Loucy (cell line): ENCODE results near the gene TARBP2.

Experiments used
- H2AFZ ChIP-seq: fragments of 200-600 bp; sonication (generic); 2 replicates; pipeline ENCODE4 v1.6.0; 2016; ENCODE audit warnings: antibody characterized with exemption, mild to moderate bottlenecking, low read length, moderate library complexity
- H3F3A ChIP-seq: fragments of 200-600 bp; 2 replicates; pipeline ENCODE4 v1.6.0; 2016; ENCODE audit warnings: antibody characterized with exemption, low read depth, mild to moderate bottlenecking
- H3K27me3 ChIP-seq: fragments of 200-600 bp; sonication (generic); 2 replicates; pipeline ENCODE4 v1.6.1; 2014; ENCODE audit warnings: low read length, mild to moderate bottlenecking; ENCODE audit not compliant: insufficient read depth, poor library complexity, severe bottlenecking
- H3K36me3 ChIP-seq: fragments of 200-600 bp; sonication (generic); 2 replicates; pipeline ENCODE4 v1.6.1; 2016; ENCODE audit warnings: low read length; ENCODE audit not compliant: insufficient read depth
- H3K4me1 ChIP-seq: fragments of 200-600 bp; sonication (generic); 2 replicates; pipeline ENCODE4 v1.5.1; 2014; ENCODE audit warnings: low read length, mild to moderate bottlenecking; ENCODE audit not compliant: insufficient read depth, poor library complexity, severe bottlenecking
- H3K4me2 ChIP-seq: fragments of 200-600 bp; sonication (generic); 2 replicates; pipeline ENCODE4 v1.6.0; 2014; ENCODE audit warnings: antibody characterized with exemption, low read length, low read depth, mild to moderate bottlenecking; ENCODE audit not compliant: poor library complexity, severe bottlenecking
- H3K4me3 ChIP-seq: fragments of 200-600 bp; sonication (generic); 2 replicates; pipeline ENCODE4 v1.5.1; 2014; ENCODE audit warnings: low read length, mild to moderate bottlenecking, mixed read lengths; ENCODE audit not compliant: poor library complexity, severe bottlenecking
- H3K79me2 ChIP-seq: fragments of 200-600 bp; sonication (generic); 2 replicates; pipeline ENCODE4 v1.6.1; 2014; ENCODE audit warnings: low read length; ENCODE audit not compliant: insufficient read depth
- H3K9ac ChIP-seq: fragments of 200-600 bp; sonication (generic); 2 replicates; pipeline ENCODE4 v1.6.0; 2014; ENCODE audit warnings: mild to moderate bottlenecking, low read depth, low read length, moderate library complexity; ENCODE audit not compliant: poor library complexity, severe bottlenecking
- H3K9me2 ChIP-seq: fragments of 200-600 bp; sonication (generic); replicated peaks from 2 replicates; pipeline ENCODE4 v1.6.1; 2016; ENCODE audit warnings: low read depth, low read length, mixed read lengths
- H3K9me3 ChIP-seq: fragments of 200-600 bp; sonication (generic); 2 replicates; pipeline ENCODE4 v1.6.1; 2014; ENCODE audit warnings: mild to moderate bottlenecking, antibody characterized with exemption, low read length, low read depth; ENCODE audit not compliant: insufficient read depth
- H4K20me1 ChIP-seq: fragments of 200-600 bp; sonication (generic); 2 replicates; pipeline ENCODE4 v1.6.0; 2014; ENCODE audit warnings: antibody characterized with exemption, low read length, mild to moderate bottlenecking; ENCODE audit not compliant: insufficient read depth, poor library complexity, severe bottlenecking
- EZH2phosphoT487 ChIP-seq: fragments of 200-600 bp; IDR thresholded peaks from 2 replicates; pipeline ENCODE4 v1.6.1; 2018; ENCODE audit warnings: antibody characterized with exemption, mild to moderate bottlenecking, moderate library complexity, borderline replicate concordance
- TF ChIP-seq, protein P1 (sequence below): fragments of 200-600 bp; sonication (generic); conservative IDR thresholded peaks from 2 replicates; pipeline ENCODE4 v1.5.1; 2014; ENCODE audit warnings: mild to moderate bottlenecking, antibody characterized with exemption, low read length

Gene TARBP2

DNA sequence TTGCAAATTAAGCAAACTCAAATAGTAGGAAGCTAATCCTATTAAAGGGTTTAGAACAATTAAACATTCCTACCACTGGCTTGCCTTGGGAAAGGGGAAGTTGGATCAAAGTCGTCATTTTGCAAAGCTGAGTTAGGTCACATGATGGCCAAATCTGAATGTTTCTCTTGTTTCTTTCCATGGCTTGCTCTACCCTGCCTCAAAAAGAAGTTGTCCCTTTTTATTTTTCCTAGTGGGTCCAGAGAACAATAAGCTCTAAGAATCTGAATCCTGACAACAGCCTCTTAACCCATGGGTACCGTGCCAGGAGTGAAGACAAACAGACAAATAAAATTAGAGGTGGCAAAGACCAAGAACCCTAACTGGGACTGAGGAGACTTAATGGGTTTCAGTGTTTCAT, 32.4 kb downstream of the TARBP2 start:
- Histone ChIP-seq H3K4me1 (no peaks in the 10 kb centered on the region), H2AFZ (no peak overlapping the region), H3K27me3 (no peaks in the 10 kb centered on the region), H3K36me3 (peaks cover 62% of the 10 kb centered on the region; the same call in 1 of the 2 replicates), H3F3A (no peaks in the 10 kb centered on the region), H3K4me3 (no peak overlapping the region), H3K9me2 (no peaks in the 10 kb centered on the region), H3K4me2 (no peak overlapping the region), H4K20me1 (no peaks in the 10 kb centered on the region), H3K79me2 (no peaks in the 10 kb centered on the region), H3K9me3 (no peaks in the 10 kb centered on the region), H3K9ac (no peak overlapping the region)
- no peak for TF ChIP-seq EZH2phosphoT487
- TF ChIP-seq, protein P1, sequence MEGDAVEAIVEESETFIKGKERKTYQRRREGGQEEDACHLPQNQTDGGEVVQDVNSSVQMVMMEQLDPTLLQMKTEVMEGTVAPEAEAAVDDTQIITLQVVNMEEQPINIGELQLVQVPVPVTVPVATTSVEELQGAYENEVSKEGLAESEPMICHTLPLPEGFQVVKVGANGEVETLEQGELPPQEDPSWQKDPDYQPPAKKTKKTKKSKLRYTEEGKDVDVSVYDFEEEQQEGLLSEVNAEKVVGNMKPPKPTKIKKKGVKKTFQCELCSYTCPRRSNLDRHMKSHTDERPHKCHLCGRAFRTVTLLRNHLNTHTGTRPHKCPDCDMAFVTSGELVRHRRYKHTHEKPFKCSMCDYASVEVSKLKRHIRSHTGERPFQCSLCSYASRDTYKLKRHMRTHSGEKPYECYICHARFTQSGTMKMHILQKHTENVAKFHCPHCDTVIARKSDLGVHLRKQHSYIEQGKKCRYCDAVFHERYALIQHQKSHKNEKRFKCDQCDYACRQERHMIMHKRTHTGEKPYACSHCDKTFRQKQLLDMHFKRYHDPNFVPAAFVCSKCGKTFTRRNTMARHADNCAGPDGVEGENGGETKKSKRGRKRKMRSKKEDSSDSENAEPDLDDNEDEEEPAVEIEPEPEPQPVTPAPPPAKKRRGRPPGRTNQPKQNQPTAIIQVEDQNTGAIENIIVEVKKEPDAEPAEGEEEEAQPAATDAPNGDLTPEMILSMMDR = no peak

DNA sequence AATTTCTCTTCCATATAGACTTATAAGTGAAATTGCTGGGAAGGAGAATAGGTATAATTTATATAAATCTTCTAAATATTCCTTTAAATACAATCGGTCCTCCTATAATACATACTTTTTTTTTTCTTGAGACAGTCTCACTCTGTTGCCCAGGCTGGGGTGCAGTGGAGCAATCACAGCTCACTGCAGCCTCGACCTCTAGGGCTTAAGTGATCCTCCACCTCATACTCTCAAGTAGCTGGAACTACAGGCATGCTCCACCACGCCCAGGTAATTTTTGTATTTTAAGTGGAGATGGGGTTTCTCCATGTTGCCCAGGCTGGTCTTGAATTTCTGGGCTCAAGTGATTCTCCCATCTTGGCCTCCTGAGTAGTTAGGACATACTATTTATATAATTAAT, 35.9 kb downstream of the TARBP2 start:
- Histone ChIP-seq H2AFZ (no peak overlapping the region), H3K79me2 (no peaks in the 10 kb centered on the region), H3K4me1 (no peaks in the 10 kb centered on the region), H3K36me3 (peaks cover 62% of the 10 kb centered on the region; the same call in 1 of the 2 replicates), H3F3A (no peaks in the 10 kb centered on the region), H3K9me3 (no peaks in the 10 kb centered on the region), H3K9me2 (no peaks in the 10 kb centered on the region), H3K4me3 (no peak overlapping the region), H3K9ac (no peak overlapping the region), H3K27me3 (no peaks in the 10 kb centered on the region), H4K20me1 (no peaks in the 10 kb centered on the region), H3K4me2 (no peak overlapping the region)
- TF ChIP-seq, protein P1 = no peak

DNA sequence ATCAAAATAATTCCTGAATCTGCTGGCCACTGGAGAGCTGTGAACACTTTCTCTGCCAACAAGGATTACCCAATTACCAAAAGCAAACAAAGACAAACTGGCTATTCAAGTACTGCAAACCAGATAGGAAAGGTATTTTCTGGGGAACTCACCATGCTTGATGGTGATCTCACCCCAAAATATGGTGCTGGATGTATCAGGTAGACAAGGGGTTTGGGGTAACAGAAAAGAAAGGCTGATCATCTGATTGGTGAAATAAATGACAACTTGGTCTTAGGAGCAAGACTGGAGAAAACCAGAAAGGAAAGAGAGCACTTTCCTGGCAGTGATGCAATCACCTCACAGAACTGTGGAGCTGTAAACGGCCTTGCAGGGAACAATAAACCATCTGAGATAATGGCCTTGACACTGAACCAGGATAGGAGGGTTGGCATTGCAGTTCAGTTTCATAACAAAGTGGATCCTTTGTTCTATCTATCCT, 37.2 kb downstream of the TARBP2 start:
- TF ChIP-seq EZH2phosphoT487 = no peak
- TF ChIP-seq, protein P1 = no peak
- Histone ChIP-seq H3K4me3 (no peak overlapping the region), H3K4me2 (no peak overlapping the region)

More for the DNA sequence above, 37.2 kb downstream of the TARBP2 start:
- Histone ChIP-seq H2AFZ (no peak overlapping the region), H3K27me3 (no peaks in the 10 kb centered on the region), H3F3A (no peaks in the 10 kb centered on the region), H3K79me2 (no peaks in the 10 kb centered on the region), H3K4me1 (no peaks in the 10 kb centered on the region), H3K36me3 (peaks cover 59% of the 10 kb centered on the region; the same call in 1 of the 2 replicates), H3K9me3 (no peaks in the 10 kb centered on the region), H3K9me2 (no peaks in the 10 kb centered on the region), H4K20me1 (no peaks in the 10 kb centered on the region), H3K9ac (no peak overlapping the region)
